ENCODE results near the gene LYPLA2. TPM values are rescaled to one million over a fixed set of nuclear protein-coding genes. Genes with fewer than 3 reads are reported as not detected.
A peak's percentile ranks its signal among the peaks of the same experiment; 100 is the strongest.

Gene LYPLA2
- total RNA-seq, 4 donors from 2014 or later = 23.6 to 36.3 (median 31.6) TPM

DNA sequence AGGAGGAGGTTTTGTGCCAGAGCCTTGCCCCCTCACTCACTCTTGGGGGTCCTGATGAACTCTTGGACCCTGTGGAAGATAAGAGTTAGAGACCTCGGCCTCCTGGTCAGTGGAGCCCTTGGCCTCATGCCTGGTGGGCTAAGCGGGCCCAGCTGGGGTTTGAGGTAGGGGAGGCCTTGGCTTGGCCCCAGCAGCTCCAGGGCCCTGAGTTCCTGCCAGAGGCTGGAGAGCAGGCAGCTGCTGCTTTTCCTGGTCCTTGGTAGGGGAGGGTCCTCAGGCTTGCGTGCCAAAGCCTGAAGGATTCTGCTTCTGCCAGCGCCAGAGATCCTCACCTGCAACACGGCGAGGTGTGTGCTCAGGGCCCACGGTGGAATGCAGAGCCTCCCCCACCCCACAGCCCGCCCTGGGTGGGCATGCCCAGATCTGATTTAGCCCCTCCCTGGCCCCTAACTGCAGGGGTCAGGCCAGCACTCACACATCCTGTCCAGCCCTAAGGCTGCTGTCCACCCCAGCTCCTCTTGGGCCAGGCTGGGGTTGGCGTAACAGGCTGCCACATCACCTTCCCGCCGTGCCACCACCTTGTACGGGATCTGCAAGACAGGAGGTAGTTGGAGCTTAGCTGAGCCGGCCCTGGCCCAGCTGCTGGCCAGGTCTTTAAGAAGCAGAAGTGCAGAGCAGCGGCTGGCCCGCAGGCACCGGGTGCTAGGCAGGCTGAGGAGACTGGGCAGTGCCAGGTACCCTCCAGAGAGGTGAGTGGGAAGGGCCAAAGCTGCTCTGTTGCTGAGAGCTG is 4.9 kb downstream of the LYPLA2 start:
- Histone ChIP-seq H3K4me1 (peaks cover 0 to 52% (median 24%) of the 10 kb centered on the region in 4 donors), H3K4me3 (no peak overlapping the region), H3K27me3 (no peaks in the 10 kb centered on the region), H3K9me3 (no peaks in the 10 kb centered on the region), H3K27ac (no peak overlapping the region), H3K36me3 (peaks cover 0 to 57% (median 8%) of the 10 kb centered on the region in 3 donors)
- DNase-seq (ENCODE audit: low spot score in 2 of 2) = no peak
- no peak for TF ChIP-seq POLR2A (IDR thresholded peaks at IDR 0.05)
- TF ChIP-seq, protein P1, sequence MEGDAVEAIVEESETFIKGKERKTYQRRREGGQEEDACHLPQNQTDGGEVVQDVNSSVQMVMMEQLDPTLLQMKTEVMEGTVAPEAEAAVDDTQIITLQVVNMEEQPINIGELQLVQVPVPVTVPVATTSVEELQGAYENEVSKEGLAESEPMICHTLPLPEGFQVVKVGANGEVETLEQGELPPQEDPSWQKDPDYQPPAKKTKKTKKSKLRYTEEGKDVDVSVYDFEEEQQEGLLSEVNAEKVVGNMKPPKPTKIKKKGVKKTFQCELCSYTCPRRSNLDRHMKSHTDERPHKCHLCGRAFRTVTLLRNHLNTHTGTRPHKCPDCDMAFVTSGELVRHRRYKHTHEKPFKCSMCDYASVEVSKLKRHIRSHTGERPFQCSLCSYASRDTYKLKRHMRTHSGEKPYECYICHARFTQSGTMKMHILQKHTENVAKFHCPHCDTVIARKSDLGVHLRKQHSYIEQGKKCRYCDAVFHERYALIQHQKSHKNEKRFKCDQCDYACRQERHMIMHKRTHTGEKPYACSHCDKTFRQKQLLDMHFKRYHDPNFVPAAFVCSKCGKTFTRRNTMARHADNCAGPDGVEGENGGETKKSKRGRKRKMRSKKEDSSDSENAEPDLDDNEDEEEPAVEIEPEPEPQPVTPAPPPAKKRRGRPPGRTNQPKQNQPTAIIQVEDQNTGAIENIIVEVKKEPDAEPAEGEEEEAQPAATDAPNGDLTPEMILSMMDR (IDR thresholded peaks at IDR 0.05) = no peak
- TF ChIP-seq EP300 (IDR thresholded peaks at IDR 0.05) = no peak
- WGBS, 2 donors = 83 to 86% methylated on average over 10 to 11 of the region's 16 CpGs

- Histone ChIP-seq H3K36me3 (peaks cover 0 to 57% (median 8%) of the 10 kb centered on the region in 3 donors), H3K4me1 (peaks cover 0 to 55% (median 29%) of the 10 kb centered on the region in 4 donors), H3K27me3 (no peaks in the 10 kb centered on the region), H3K27ac (no peak overlapping the region), H3K9me3 (no peaks in the 10 kb centered on the region), H3K4me3 (no peak overlapping the region)
- no peak for DNase-seq (ENCODE audit: low spot score in 2 of 2)
- TF ChIP-seq, protein P1 (IDR thresholded peaks at IDR 0.05) = no peak
- TF ChIP-seq POLR2A (IDR thresholded peaks at IDR 0.05) (no peak), EP300 (IDR thresholded peaks at IDR 0.05) (no peak)
- 64 to 71% methylated on average over 15 to 16 of the region's 17 CpGs for WGBS, 2 donors
These were observed 5.7 kb downstream of the LYPLA2 start for GRCh38 chr1:23796466-23797271.

DNA sequence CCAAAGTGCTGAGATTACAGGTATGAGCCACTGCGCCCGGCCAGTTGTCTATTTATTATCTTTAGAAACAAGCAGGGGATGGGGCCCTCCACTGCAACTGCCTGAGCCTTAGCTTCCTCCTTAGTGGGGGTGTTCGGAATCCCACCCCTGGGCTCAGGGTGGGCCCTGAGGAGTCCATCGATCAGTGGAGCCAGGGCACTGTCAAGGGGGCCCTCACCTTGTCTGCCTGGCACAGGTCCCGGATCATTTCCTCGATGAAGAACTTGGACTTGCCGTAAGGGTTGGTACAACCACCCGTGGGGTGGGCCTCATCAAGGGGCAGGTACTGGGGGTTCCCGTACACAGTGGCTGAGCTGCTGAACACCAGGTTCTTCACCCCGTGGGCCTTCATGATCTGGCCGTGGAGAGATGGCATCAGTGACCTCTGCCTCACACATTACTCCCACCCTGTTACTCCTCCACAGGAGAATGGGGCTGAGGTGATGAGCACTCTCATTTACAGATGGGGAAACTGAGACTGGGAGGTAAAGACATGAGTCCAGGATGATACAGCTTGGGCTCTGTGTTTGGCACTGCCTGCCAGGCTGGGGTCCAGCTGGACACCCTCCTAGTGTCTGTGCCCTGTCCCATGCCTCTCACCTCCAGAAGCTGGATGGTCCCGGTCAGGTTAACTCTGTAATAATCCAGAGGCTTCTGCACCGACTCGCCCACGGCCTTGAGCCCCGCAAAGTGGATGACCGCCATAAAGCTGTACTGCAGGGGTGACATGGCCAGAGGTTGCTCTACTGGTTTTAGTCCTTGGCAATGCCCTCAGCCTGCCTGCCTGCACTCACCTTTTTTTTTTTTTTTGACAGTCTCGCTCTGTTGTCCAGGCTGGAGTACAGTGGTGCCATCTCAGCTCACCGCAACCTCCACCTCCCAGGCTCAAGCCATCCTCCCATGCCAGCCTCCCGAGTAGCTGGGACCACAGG is 6.8 kb downstream of the LYPLA2 start:
- H3K36me3 ChIP-seq = peaks cover 0 to 59% (median 8%) of the 10 kb centered on the region in 3 donors
- H3K9me3 ChIP-seq = no peaks in the 10 kb centered on the region
- TF ChIP-seq EP300 (IDR thresholded peaks at IDR 0.05) (no peak), POLR2A (IDR thresholded peaks at IDR 0.05) (no peak)
- TF ChIP-seq, protein P1 (IDR thresholded peaks at IDR 0.05) = no peak
- WGBS, 2 donors = 79 to 88% methylated on average over 16 to 19 of the region's 20 CpGs
- no peak overlapping the region for H3K27ac ChIP-seq
- no peak for DNase-seq (ENCODE audit: low spot score in 2 of 2)
- H3K27me3 ChIP-seq = no peaks in the 10 kb centered on the region
- peaks cover 0 to 48% (median 20%) of the 10 kb centered on the region in 4 donors for H3K4me1 ChIP-seq
- no peak overlapping the region for H3K4me3 ChIP-seq

DNA sequence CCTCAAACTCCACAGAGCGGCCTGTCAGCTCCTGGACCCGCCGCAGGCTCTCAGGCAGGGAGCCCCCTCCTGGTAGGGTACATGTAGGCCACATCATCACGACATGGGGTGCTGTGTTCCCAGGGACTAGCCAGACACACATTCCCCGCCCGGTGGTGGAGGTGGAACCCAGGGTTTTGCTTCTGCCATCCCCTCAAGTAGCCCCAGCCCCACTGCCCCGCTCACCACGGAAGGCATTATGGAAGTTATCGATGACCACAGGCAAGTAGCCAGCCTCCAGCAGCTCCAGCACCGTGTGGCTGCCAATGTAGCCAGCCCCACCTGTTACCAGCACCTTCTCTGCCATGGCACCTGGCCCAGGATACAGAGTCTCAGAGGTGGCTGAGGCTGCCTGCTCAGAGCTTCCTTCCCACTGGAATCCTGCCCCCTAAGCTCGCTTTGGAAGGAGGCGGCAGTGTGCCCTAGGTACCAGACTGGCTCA is 7.8 kb downstream of the LYPLA2 start:
- 75 to 80% methylated on average over 9 to 12 of the region's 12 CpGs for WGBS, 2 donors
- peaks cover 0 to 58% (median under 1%) of the 10 kb centered on the region in 3 donors for H3K36me3 ChIP-seq
- peaks cover 0 to 38% (median 18%) of the 10 kb centered on the region in 4 donors for H3K4me1 ChIP-seq
- TF ChIP-seq EP300 (IDR thresholded peaks at IDR 0.05) (no peak), POLR2A (IDR thresholded peaks at IDR 0.05) (no peak)
- DNase-seq (ENCODE audit: low spot score in 2 of 2) = no peak
- peak overlapping the region in 2 of 4 donors; percentile 94 to 96 for H3K27ac ChIP-seq
- no peaks in the 10 kb centered on the region for H3K9me3 ChIP-seq
- no peak overlapping the region for H3K4me3 ChIP-seq
- H3K27me3 ChIP-seq = no peaks in the 10 kb centered on the region

DNA sequence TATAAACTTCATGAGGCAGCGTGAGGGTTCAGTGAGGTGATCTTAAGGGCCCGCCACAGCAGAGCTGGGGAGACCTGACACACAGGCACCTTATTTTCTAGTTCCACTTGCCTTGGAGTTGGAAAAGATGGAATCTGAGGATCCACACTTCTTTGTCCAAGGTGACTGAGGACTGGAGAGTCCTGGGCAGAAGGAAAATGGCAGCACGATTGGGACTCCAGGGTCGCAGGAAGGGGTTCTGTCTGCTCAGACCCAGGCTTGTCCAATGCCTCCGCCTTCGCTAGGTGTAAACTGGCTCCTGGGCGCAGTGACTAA is 8.3 kb downstream of the LYPLA2 start:
- whole genome bisulfite sequencing, 2 donors = 74 to 85% methylated on average over 7 of the region's 7 CpGs

More for the DNA sequence above, 8.3 kb downstream of the LYPLA2 start:
- Histone ChIP-seq H3K36me3 (peaks cover 0 to 58% (median 0%) of the 10 kb centered on the region in 3 donors), H3K27me3 (no peaks in the 10 kb centered on the region), H3K4me3 (peak overlapping the region in 2 of 4 donors; percentile 85 to 87), H3K9me3 (no peaks in the 10 kb centered on the region), H3K27ac (peak overlapping the region in 3 of 4 donors; percentile 94 to 97 (median 96)), H3K4me1 (peaks cover 0 to 33% (median 18%) of the 10 kb centered on the region in 4 donors)
- DNase-seq (ENCODE audit: low spot score in 2 of 2) = no peak
- TF ChIP-seq POLR2A (IDR thresholded peaks at IDR 0.05) = no peak
- no peak for TF ChIP-seq EP300 (IDR thresholded peaks at IDR 0.05)
- TF ChIP-seq, protein P1 (IDR thresholded peaks at IDR 0.05) = no peak

Data from tibial nerve (tissue), 4 donors.